Stimulated activated CD8-positive, alpha-beta memory T cell treated with anti-CD3 and anti-CD28 coated beads, Interleukin-4, amount 100 ng/mL, for 4 hours (primary cell): ENCODE results near the gene GFOD2.

ENCODE experiments used
- DNase-seq, 2 donors: peaks; one replicate each; pipeline ENCODE4 v3.0.0-alpha.2; 2020; ENCODE audit warnings: low read depth in 2 of 2, low spot score in 1 of 2

Gene GFOD2

GRCh38 chr16:67660564-67661028, 58.5 kb downstream of the GFOD2 start, which contains the start of gene PARD6A:
Gene PARD6A, plus strand, starts transcription at chr16:67660960. Its CDS starts 79 bp downstream, at chr16:67661039.
- peak; percentile 76 to 92 for DNase-seq

- peak; percentile 82 for DNase-seq
These were observed 59.2 kb downstream of the GFOD2 start, which contains the start of gene ACD for GRCh38 chr16:67659675-67660563. Gene ACD, minus strand, starts transcription at chr16:67660260. Its CDS starts 40 bp downstream, at chr16:67660220.

GRCh38 chr16:67658849-67659674, 60.1 kb downstream of the GFOD2 start:
- DNase-seq, result no peak

GRCh38 chr16:67657751-67658518, 61.2 kb downstream of the GFOD2 start:
- no peak for DNase-seq

- no peak for DNase-seq
These were observed 62.0 kb downstream of the GFOD2 start for GRCh38 chr16:67657017-67657608.

GRCh38 chr16:67656344-67657016, 62.6 kb downstream of the GFOD2 start:
- DNase-seq, result no peak

GRCh38 chr16:67655363-67655762, 63.8 kb downstream of the GFOD2 start:
- no peak for DNase-seq

- no peak for DNase-seq
These were observed 64.7 kb downstream of the GFOD2 start for GRCh38 chr16:67654403-67654911.

GRCh38 chr16:67653789-67654402, 65.2 kb downstream of the GFOD2 start:
- no peak for DNase-seq

- no peak for DNase-seq
These were observed 65.9 kb downstream of the GFOD2 start for GRCh38 chr16:67653128-67653788.

GRCh38 chr16:67652578-67653127, 66.5 kb downstream of the GFOD2 start:
- no peak for DNase-seq

GRCh38 chr16:67651847-67652246, 67.3 kb downstream of the GFOD2 start:
- no peak for DNase-seq

GRCh38 chr16:67651039-67651438, 68.1 kb downstream of the GFOD2 start:
- DNase-seq, result no peak

GRCh38 chr16:67650023-67650422, 69.1 kb downstream of the GFOD2 start:
- no peak for DNase-seq

GRCh38 chr16:67649494-67649931, 69.6 kb downstream of the GFOD2 start:
- DNase-seq, result no peak

- no peak for DNase-seq
These were observed 70.2 kb downstream of the GFOD2 start for GRCh38 chr16:67648764-67649407.

- no peak for DNase-seq
These were observed 70.9 kb downstream of the GFOD2 start for GRCh38 chr16:67648088-67648763.
